Right lobe of liver (tissue), 6 donors: Measurements from ENCODE around the gene MTM1. TPM values are rescaled to one million over a fixed set of nuclear protein-coding genes. Genes with fewer than 3 reads are reported as not detected.

Experiments used
- ATAC-seq, 4 donors: fragments of 200-7000 bp; cut with Tn5 transposase; one replicate each; pipeline ENCODE4 v1.9.1; 2020; ENCODE audit warnings: mild to moderate bottlenecking in 4 of 4, moderate library complexity in 4 of 4
- DNase-seq, 3 donors: peaks; one replicate each; pipeline ENCODE4 v3.0.0-alpha.2; 2020
- H3K27ac ChIP-seq, 3 donors: fragments of 200-600 bp; one replicate each; pipeline ENCODE4 v1.8.0; 2022
- H3K27me3 ChIP-seq, 2 donors: fragments of 200-600 bp; one replicate each; pipeline ENCODE4 v1.8.0; 2022
- H3K36me3 ChIP-seq, 4 donors: fragments of 200-600 bp; sonication (generic) in 1 of 4; one replicate each; pipeline versions ENCODE4 v1.5.1 to v1.8.0; 2017 to 2022; ENCODE audit warnings: control low read depth in 1 of 4
- H3K4me1 ChIP-seq, 4 donors: fragments of 200-600 bp; sonication (generic) in 1 of 4; one replicate each; pipeline versions ENCODE4 v1.5.1 to v1.8.0; 2017 to 2022; ENCODE audit warnings: control low read depth in 1 of 4
- H3K4me3 ChIP-seq, 3 donors: fragments of 200-600 bp; one replicate each; pipeline ENCODE4 v1.8.0; 2022
- H3K9me3 ChIP-seq, 4 donors: fragments of 200-600 bp; sonication (generic) in 1 of 4; one replicate each; pipeline versions ENCODE4 v1.5.1 to v1.8.0; 2017 to 2022; ENCODE audit warnings: control low read depth in 1 of 4
- CTCF ChIP-seq, 4 donors: fragments of 200-600 bp in 3 of 4; fragments of 450-650 bp in 1 of 4; IDR thresholded peaks; one replicate each; pipeline versions ENCODE4 v1.5.1 to v1.8.0; 2016 to 2022; ENCODE audit warnings: antibody characterized with exemption in 4 of 4, mild to moderate bottlenecking in 2 of 4
- POLR2A ChIP-seq: fragments of 450-650 bp; IDR thresholded peaks from one replicate; pipeline ENCODE4 v1.6.1; 2017; ENCODE audit warnings: antibody characterized with exemption, mild to moderate bottlenecking
- WGBS: methylation state at CpG from one replicate; pipeline ENCODE4 v1.1.6; 2018; ENCODE audit warnings: low coverage, low lambda C conversion rate; ENCODE audit not compliant: insufficient coverage; ENCODE audit errors: missing lambda C conversion rate; 5-methylcytosine and 5-hydroxymethylcytosine counted together
- intact Hi-C, 2 donors: fragments of 100-400 bp; cut with DNase I; formaldehyde crosslinking; loops; one replicate each; pipeline versions ENCODE4 v1.11.2 to v1.14.1; 2022
- total RNA-seq, 6 experiments: library from RNA; depleted of rRNA in 2 of 6; stranded (reverse); fragments of >200 nt in 2 of 6; fragmentation: NEBNext Ultra II Directional in 3 of 6; extraction: Animal tissue kit (Norgen Biotek cat#: 25700) in 3 of 6; gene quantifications; one replicate each; pipeline versions ENCODE4 v1.1.0 to v1.2.4, GENCODE V29; 2016 to 2023
- donor health status: DM: no; HTN: yes; CAD: no.
- donor health status: DM: no; HTN: no; CAD: no.
- donor health status: DM: no; HTN: no; CAD: no.
- donor health status: DM: no; HTN: yes; CAD: no.
- donor health status: DM: no; HTN: yes; CAD: no.

The MTM1 gene
- total RNA-seq, 6 experiments from 2014 or later, result 9.8 to 18.0 (median 13.5) TPM

DNA sequence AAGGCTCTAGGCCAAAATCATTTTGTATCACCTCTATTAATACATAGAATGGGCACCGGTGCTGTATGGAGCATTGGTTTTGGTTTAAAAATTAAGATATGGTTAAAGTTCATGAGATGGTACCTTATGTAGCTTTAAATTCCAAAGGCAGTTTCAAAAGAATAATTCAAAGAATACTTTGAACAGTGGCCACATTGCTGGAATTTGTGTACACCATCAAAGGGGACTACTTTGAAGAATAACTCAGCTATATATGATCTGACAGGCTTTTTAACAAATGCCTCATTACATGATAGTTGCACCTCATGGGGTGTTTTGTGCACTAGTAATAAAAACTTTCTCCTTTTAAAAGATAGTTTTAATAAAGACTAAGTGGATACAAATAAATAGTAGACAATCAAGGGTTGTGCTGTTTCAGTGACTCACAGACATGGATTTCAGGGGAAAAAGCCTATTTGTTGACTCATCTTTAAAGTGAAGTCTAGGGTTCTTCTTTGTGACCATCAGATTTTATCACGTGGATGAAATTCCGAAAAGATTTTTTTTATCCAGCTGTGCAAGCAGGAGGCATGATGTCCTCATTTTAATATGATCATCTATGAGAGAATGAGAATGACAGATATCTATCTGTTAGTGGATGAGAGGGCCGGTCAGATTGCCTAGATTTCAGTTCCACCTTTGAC is 12.8 kb downstream of the MTM1 start:
- intact Hi-C loops, result no loop called here
- Histone ChIP-seq H3K27me3 (no peaks in the 10 kb centered on the region), H3K4me3 (no peak overlapping the region), H3K36me3 (no peaks in the 10 kb centered on the region), H3K9me3 (no peaks in the 10 kb centered on the region), H3K27ac (no peak overlapping the region), H3K4me1 (peaks cover 0 to 7% (median 0%) of the 10 kb centered on the region in 4 donors)
- TF ChIP-seq CTCF (IDR thresholded peaks at IDR 0.05) (no peak), POLR2A (no peak)
- ATAC-seq, result peak in 1 of 4 donors; percentile 60
- no peak for DNase-seq
- WGBS, result 63% methylated on average over 4 of the region's 4 CpGs

DNA sequence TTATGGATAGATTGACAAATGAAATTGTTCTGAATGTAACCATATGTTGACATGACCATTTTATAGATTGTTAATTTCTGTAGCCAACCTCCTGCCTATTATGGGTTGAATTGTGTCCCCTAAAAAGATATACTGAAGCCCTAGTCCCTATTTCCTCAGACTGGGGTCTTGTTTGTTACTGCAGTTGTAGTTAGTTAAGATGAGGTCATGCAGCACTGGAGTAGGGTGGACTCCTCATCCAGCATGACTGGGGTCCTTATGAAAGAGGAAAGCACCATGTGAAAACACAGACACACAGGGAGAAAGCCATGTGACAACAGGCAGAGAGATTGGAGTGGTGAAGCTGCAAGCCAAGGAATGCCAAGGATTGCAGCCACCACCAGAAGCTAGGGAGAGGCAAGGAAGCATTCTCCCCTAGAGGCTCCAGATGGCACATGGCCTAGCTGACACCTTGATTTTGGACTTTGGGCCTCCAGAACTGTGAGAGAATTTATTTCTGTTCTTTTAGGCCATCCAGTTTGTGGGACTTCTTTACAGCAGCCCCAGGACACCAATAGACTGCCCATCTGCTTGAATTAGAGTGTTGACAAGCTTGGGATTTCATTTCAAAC is 14.0 kb downstream of the MTM1 start:
- no peaks in the 10 kb centered on the region for H3K27me3 ChIP-seq
- H3K4me1 ChIP-seq, result peaks cover 0 to 7% (median 0%) of the 10 kb centered on the region in 4 donors
- no peaks in the 10 kb centered on the region for H3K36me3 ChIP-seq
- no peak overlapping the region for H3K4me3 ChIP-seq
- DNase-seq (no peak), ATAC-seq (peak in 3 of 4 donors; percentile 33 to 51 (median 40))
- no peaks in the 10 kb centered on the region for H3K9me3 ChIP-seq
- H3K27ac ChIP-seq, result no peak overlapping the region
- TF ChIP-seq CTCF (IDR thresholded peaks at IDR 0.05) (no peak), POLR2A (no peak)
- intact Hi-C loops, result no loop called here

GRCh38 chrX:150587585-150588503 is 19.4 kb downstream of the MTM1 start:
- intact Hi-C loops, result no loop called here
- H3K27ac ChIP-seq, result no peak overlapping the region
- H3K36me3 ChIP-seq, result no peaks in the 10 kb centered on the region
- no peaks in the 10 kb centered on the region for H3K27me3 ChIP-seq
- DNase-seq, result no peak
- H3K9me3 ChIP-seq, result no peaks in the 10 kb centered on the region
- H3K4me3 ChIP-seq, result no peak overlapping the region
- 50% methylated on average over 7 of the region's 8 CpGs for WGBS
- peak in 3 of 4 donors; percentile 33 to 41 (median 36) for ATAC-seq
- TF ChIP-seq CTCF (IDR thresholded peaks at IDR 0.05), result peak; percentile 31 to 65 (median 60)
- no peak for TF ChIP-seq POLR2A
- peaks cover 0 to 7% (median 0%) of the 10 kb centered on the region in 4 donors for H3K4me1 ChIP-seq

DNA sequence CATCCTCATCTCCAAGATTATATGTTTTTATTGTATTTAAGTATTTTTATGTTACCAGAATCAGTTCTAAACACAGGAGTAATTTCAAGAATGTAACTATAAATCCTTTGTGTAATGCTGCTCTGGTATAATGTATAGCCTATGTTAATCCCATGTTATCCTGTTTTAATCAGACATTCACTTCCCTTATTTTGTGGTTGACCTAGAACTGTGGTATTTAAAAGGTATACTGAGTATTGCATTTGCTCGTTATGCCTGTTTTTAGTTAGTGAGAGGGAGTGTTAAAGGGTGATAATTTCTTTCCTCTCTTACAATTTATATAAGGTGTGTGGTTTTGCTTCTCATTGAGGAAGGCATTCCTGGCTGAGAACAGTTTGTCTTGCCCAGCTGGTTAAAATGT is 26.2 kb downstream of the MTM1 start:
- ATAC-seq (no peak), DNase-seq (no peak)
- no peak overlapping the region for H3K4me3 ChIP-seq
- H3K36me3 ChIP-seq, result peaks cover 0 to 7% (median under 1%) of the 10 kb centered on the region in 4 donors
- WGBS, result 18% methylated on average over 1 of the region's 1 CpG
- no peaks in the 10 kb centered on the region for H3K9me3 ChIP-seq
- TF ChIP-seq CTCF (IDR thresholded peaks at IDR 0.05) (no peak), POLR2A (no peak)
- peaks cover 0 to 11% (median 0%) of the 10 kb centered on the region in 4 donors for H3K4me1 ChIP-seq
- no peak overlapping the region for H3K27ac ChIP-seq
- intact Hi-C loops, result no loop called here
- H3K27me3 ChIP-seq, result no peaks in the 10 kb centered on the region
